ENCODE results near the gene ANAPC2.

Gene ANAPC2

DNA sequence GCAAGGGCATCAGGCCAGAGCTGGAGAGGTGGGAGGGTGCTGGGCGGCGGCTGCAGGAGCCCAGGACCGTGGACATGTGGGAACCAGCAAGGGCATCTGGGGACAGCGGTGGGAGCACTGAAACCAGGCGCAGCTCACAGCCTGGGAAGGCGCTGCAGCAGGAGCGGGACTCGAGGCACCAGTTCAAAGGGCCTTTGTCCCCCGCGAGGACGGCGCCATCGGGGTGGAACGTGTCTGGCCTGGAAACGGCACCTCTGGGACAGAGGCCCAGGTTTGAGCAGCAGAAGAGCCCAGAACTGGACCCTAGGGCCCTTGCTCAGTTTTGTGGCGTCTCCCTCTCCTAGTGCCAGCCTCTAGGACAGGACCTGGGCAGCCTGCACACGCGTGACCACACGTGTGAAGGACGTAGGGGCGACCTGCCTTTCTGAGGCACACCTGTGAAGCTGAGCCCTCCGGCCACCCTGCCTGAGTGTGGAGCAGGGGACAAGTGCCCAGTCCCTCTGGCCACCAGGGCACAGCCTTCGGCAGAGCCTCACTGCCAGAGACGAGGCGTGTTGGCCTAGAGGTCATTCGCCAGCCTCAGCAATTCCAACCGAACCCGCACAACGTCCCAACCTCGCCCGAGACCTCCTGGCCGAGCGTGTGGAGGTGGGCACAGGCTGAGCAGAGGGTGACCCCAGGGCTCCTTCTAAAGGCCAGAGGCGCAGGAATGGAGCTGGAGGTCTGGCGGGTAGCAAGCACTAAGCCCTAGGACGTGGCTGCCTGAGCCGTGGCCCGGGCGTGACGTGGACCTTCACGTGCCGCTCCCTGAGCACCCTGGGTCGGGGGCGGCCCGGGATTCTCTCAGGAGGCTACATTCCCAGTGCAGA lies 14.3 kb downstream of the ANAPC2 start:
- peak overlapping the region; percentile 98 for H3K27ac ChIP-seq
- TF ChIP-seq, protein P1, sequence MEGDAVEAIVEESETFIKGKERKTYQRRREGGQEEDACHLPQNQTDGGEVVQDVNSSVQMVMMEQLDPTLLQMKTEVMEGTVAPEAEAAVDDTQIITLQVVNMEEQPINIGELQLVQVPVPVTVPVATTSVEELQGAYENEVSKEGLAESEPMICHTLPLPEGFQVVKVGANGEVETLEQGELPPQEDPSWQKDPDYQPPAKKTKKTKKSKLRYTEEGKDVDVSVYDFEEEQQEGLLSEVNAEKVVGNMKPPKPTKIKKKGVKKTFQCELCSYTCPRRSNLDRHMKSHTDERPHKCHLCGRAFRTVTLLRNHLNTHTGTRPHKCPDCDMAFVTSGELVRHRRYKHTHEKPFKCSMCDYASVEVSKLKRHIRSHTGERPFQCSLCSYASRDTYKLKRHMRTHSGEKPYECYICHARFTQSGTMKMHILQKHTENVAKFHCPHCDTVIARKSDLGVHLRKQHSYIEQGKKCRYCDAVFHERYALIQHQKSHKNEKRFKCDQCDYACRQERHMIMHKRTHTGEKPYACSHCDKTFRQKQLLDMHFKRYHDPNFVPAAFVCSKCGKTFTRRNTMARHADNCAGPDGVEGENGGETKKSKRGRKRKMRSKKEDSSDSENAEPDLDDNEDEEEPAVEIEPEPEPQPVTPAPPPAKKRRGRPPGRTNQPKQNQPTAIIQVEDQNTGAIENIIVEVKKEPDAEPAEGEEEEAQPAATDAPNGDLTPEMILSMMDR (IDR thresholded peaks at IDR 0.05) = no peak
- TF ChIP-seq ZFX (IDR thresholded peaks at IDR 0.05; ENCODE audit: borderline replicate concordance) = no peak

DNA sequence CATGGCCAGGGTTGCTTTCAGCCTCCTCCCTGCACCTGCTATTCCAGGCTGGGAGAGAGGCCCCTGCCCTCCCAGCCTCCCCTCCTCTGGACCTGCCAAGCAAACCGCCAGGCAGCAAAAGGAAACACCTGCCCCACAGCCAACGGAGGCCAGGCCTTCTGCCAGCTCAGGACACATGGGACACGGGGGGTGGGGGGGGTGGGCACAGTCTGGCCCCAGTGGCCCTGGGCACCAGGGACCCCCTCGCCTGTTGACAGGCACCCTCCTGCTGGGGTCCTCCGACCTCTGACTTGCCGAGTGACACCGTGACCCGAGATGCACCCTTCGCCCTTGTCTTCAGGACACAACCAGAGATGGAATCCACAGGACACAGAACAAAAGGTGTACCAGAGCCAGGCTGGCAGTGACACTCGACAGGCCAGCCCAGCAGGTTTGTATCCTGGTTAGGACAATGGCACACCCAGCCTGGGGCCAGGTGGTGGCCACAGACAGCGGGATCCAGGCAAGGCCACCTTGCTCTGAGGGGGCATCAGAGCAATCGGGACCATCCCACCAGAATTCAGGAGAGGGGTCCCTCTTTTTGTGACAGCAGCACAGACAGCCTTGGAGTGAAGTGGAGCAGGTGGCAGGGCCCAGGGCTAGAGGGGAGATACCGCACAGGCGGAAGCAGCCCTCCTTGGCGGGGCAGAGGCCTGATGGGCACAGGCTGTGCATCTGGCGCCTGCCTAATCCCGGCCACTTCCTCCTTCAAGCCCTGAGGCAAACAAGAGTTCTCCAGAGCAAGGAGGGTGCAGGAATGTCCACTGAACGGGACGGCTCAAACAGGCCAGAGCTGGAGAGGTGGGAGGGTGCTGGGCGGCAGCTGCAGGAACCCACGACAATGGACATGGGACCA lies 15.2 kb downstream of the ANAPC2 start:
- peak overlapping the region; percentile 98 for H3K27ac ChIP-seq

DNA sequence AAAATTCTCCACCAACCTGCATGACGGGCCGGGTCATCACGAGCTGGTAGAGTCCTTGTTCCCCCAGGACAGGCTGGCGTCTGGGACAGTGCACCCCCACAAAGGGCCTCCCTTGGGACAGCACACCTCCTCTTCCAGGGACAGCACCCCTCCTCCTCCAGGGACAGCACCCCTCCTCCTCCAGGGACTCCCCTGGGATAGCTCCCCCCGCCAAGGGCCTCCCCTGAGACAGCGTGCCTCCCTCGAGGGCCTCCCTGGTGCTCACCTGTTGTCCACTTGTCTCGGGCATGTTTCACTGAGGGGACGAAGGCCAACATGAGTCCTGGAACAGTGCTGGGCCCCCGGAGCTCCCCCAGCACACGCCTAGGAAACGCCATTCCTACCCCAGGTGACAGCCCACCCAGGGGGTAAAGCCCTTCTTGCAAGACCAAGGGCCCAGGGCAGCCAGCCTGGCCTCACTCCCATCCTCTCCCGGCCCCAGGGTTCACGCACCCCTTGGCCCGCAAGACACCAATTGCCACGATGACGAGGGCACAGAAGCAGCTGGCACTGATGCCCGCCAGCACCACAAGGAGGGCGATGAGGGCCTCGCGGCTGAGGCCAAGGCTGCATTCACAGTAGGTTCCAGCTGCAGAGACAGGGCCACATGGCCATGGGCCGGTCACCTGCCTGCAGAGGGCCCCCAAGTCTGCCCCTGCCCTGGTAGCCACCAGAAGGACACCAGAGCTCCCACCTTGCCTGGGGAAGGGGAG lies 17.0 kb downstream of the ANAPC2 start:
- TF ChIP-seq, protein P1 (IDR thresholded peaks at IDR 0.05) = no peak
- TF ChIP-seq ZFX (IDR thresholded peaks at IDR 0.05; ENCODE audit: borderline replicate concordance) = no peak
- H3K27ac ChIP-seq = peak overlapping the region; percentile 98

More for the DNA sequence above, 15.2 kb downstream of the ANAPC2 start:
- no peak for TF ChIP-seq ZFX (IDR thresholded peaks at IDR 0.05; ENCODE audit: borderline replicate concordance)
- TF ChIP-seq, protein P1 (IDR thresholded peaks at IDR 0.05) = no peak

DNA sequence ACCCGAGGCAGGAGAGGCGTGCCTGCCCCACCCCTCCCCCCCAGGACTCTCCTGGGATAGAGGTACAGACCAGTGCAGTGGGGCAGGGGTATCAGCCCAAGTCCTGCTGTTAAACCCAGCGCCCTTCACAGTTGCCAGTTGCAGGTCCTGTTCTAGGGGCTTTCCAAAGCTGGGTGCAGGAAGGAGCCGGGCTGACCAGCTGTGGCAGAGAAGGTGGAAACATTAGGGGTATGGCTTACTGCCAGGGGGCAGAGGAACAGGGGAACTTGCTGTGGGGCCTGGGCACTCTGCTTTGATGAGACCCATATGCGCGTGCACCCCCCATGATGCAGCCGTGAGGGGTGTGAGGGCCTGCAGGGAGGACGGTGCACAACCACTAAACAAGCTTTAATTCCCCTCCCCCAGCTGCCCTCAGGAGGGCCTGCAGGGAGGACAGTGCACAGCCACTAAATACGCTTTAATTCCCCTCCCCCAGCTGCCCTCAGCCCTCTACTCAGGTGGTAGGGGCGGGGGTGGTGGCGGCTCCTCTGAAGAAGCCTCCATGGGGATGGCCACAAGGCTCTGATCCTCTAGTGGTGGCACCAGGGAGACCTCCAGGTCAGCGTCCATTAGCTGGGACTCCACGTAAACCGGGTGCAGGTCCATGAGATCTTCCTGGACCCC lies 17.7 kb downstream of the ANAPC2 start:
- TF ChIP-seq ZFX (IDR thresholded peaks at IDR 0.05; ENCODE audit: borderline replicate concordance) = no peak
- TF ChIP-seq, protein P1 (IDR thresholded peaks at IDR 0.05) = no peak
- H3K27ac ChIP-seq = peak overlapping the region; percentile 98

DNA sequence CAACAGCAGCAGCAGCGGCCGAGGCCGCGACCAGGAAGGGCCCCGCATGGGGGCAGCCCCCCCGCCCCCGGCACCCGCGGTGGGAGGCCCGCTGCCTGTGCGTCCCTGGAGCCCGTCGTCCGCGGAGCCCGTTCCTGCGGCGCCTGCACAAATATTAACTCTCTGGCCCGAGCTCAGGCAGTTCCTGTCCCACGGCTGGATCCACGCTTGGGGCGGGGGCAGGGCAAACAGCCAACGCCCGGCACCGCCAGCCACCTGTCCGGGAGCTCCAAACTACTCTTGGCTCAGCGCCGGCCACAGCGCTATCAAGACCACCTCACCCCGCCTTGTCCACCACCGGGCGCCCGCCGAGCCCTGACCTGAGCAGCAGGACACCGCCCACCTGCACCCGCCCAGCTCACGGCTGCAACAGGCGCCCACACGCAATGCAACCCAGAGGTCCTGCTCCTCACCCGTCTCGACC lies 18.4 kb downstream of the ANAPC2 start, which contains the start of gene LRRC26:
Gene LRRC26 (minus strand): TSS at position 156 of the 463 bp plus-strand sequence. CDS start 108 bp downstream, at position 48.
- TF ChIP-seq, protein P1 (IDR thresholded peaks at IDR 0.05) = no peak
- no peak for TF ChIP-seq ZFX (IDR thresholded peaks at IDR 0.05; ENCODE audit: borderline replicate concordance)
- H3K27ac ChIP-seq = peak within 1 kb of the TSS; percentile 98

Measured in 22Rv1 (cell line).